ENCODE data around the gene NPAS2.

The NPAS2 gene

GRCh38 chr2:100976061-100976460, 156.1 kb downstream of the NPAS2 start:
- no peak for DNase-seq

GRCh38 chr2:100976645-100977391, 156.9 kb downstream of the NPAS2 start:
- no peak for DNase-seq

- no peak for DNase-seq
Observed at GRCh38 chr2:100977511-100977910, 157.6 kb downstream of the NPAS2 start.

GRCh38 chr2:100978582-100979191, 158.7 kb downstream of the NPAS2 start:
- DNase-seq = no peak

- DNase-seq = no peak
Observed at GRCh38 chr2:100980046-100980445, 160.1 kb downstream of the NPAS2 start.

GRCh38 chr2:100981011-100981410, 161.1 kb downstream of the NPAS2 start:
- DNase-seq = no peak

- DNase-seq = no peak
Observed at GRCh38 chr2:100982431-100982861, 162.5 kb downstream of the NPAS2 start.

- no peak for DNase-seq
Observed at GRCh38 chr2:100983201-100983600, 163.3 kb downstream of the NPAS2 start.

- DNase-seq = no peak
Observed at GRCh38 chr2:100983684-100984310, 163.9 kb downstream of the NPAS2 start.

GRCh38 chr2:100984892-100985307, 165.0 kb downstream of the NPAS2 start:
- peak; percentile 24 for DNase-seq

- no peak for DNase-seq
Observed at GRCh38 chr2:100986157-100986556, 166.2 kb downstream of the NPAS2 start.

- DNase-seq = no peak
Observed at GRCh38 chr2:100987536-100987935, 167.6 kb downstream of the NPAS2 start.

- DNase-seq = no peak
Observed at GRCh38 chr2:100987974-100988373, 168.0 kb downstream of the NPAS2 start.

GRCh38 chr2:100988630-100989417, 168.9 kb downstream of the NPAS2 start:
- no peak for DNase-seq

- DNase-seq = no peak
Observed at GRCh38 chr2:100989666-100990065, 169.7 kb downstream of the NPAS2 start.

- no peak for DNase-seq
Observed at GRCh38 chr2:100990166-100990565, 170.2 kb downstream of the NPAS2 start.

GRCh38 chr2:100990650-100991403, 170.9 kb downstream of the NPAS2 start:
- DNase-seq = no peak

GRCh38 chr2:100991404-100991773, 171.4 kb downstream of the NPAS2 start:
- DNase-seq = no peak

- no peak for DNase-seq
Observed at GRCh38 chr2:100992262-100992661, 172.3 kb downstream of the NPAS2 start.

GRCh38 chr2:100993294-100993693, 173.4 kb downstream of the NPAS2 start:
- DNase-seq = no peak

GRCh38 chr2:100995309-100996075, 175.6 kb downstream of the NPAS2 start:
- no peak for DNase-seq

All from NCI-H1092 (cell line).